Mammary epithelial cell (primary cell): ENCODE measurements around the gene SH2D7.

Experiments used
- EZH2 ChIP-seq: IDR thresholded peaks from 2 replicates; pipeline ENCODE4 v1.6.1; 2012; ENCODE audit warnings: low read length, inconsistent platforms, borderline replicate concordance
- TF ChIP-seq, protein P1 (sequence below), 2 donors: IDR thresholded peaks in 1 of 2; conservative IDR thresholded peaks in 1 of 2; 2 replicates each; pipeline ENCODE4 v1.5.1; 2011 to 2012; ENCODE audit warnings: inconsistent platforms in 2 of 2, low read length in 2 of 2, mild to moderate bottlenecking in 2 of 2, control low read depth in 1 of 2, low read depth in 1 of 2; ENCODE audit not compliant: insufficient read depth in 1 of 2; ENCODE audit errors: extremely low read depth in 1 of 2

DNA sequence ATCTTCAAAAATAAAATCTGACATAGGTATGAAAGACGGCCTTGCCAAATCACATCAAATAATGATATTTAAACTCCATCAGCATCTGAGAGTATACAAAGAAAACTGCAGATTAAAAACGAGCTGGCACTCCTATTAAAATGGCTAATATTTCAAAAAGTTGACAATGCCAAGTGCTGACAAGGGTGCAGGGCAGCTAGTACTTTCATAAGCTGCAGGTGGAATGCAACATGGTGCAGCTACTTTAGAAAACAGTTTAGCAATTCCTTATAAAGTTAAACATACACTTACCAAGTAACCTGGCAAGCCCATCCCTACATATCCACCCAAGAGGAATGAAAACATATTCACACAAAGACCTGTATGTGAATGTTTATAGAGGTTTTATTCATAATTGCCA, 37.8 kb upstream of the SH2D7 start:
- TF ChIP-seq, protein P1, sequence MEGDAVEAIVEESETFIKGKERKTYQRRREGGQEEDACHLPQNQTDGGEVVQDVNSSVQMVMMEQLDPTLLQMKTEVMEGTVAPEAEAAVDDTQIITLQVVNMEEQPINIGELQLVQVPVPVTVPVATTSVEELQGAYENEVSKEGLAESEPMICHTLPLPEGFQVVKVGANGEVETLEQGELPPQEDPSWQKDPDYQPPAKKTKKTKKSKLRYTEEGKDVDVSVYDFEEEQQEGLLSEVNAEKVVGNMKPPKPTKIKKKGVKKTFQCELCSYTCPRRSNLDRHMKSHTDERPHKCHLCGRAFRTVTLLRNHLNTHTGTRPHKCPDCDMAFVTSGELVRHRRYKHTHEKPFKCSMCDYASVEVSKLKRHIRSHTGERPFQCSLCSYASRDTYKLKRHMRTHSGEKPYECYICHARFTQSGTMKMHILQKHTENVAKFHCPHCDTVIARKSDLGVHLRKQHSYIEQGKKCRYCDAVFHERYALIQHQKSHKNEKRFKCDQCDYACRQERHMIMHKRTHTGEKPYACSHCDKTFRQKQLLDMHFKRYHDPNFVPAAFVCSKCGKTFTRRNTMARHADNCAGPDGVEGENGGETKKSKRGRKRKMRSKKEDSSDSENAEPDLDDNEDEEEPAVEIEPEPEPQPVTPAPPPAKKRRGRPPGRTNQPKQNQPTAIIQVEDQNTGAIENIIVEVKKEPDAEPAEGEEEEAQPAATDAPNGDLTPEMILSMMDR (conservative IDR thresholded peaks at IDR 0.05 in 1 of 2, IDR thresholded peaks at IDR 0.05 in 1 of 2; ENCODE audit: extremely low read depth in 1 of 2, insufficient read depth in 1 of 2, low read depth in 1 of 2, low read length in 2 of 2) = no peak
- TF ChIP-seq EZH2 = no peak
